SH-SY5Y (cell line): ENCODE measurements around the gene PAPSS2.

ENCODE experiments used
- GATA2 ChIP-seq: IDR thresholded peaks from 2 replicates; pipeline ENCODE4 v1.6.1; 2011; ENCODE audit warnings: mild to moderate bottlenecking, low read depth, low read length
- GATA3 ChIP-seq: IDR thresholded peaks from 2 replicates; pipeline ENCODE4 v1.6.1; 2011; ENCODE audit warnings: low read depth, mild to moderate bottlenecking, low read length, moderate library complexity

Gene PAPSS2

DNA sequence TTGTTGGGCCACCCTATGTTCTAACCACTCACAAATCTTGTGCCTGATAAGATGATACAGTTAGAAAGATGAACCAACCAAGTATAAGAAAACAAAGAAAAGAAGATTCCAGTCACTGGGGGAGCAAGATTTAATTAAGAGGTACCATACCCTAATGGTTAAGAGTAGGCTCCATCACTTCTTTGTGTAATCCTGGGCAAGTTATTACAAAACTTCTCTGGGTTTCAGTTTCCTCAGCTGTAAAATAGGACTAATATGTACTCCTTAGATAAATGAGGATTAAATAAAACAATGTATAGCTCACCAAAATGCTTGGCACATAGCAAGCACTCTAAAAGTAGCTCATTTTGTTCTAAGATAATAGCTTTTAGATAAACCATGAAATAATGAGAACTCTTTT is 99.9 kb downstream of the PAPSS2 start:
- TF ChIP-seq GATA3 (no peak), GATA2 (no peak)

DNA sequence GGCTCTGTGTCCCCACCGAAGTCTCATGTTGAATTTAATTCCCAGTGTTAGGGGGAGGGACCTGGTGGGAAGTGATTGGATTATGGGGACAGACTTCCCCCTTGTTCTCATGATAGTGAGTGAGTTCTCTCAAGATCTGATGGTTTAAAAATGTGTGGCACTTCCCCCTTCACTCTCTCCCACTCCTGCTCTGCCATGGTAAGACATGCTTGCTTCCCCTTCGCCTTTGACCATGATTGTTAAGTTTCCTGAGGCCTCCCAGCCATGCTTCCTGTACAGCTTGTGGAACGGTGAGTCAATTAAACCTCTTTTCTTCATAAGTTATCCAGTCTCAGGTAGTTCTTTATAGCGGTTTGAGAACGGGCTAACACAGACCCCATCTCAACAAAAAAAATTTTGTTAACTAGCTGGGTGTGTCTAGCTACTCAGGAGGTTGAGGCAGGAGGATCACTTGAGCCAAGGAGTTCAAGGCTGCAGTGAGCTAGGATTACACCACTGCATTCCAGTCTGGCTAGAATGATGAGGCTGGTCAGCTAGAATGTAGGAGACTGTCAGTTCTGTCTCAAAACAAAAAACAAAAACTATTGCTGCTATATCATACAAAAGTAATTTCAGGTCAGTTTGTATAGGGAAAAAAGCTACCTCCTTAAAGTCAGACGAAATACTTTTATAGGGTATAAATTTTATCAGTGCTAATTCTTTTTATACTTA is 100.7 kb downstream of the PAPSS2 start:
- TF ChIP-seq GATA3, result no peak
- TF ChIP-seq GATA2, result no peak

DNA sequence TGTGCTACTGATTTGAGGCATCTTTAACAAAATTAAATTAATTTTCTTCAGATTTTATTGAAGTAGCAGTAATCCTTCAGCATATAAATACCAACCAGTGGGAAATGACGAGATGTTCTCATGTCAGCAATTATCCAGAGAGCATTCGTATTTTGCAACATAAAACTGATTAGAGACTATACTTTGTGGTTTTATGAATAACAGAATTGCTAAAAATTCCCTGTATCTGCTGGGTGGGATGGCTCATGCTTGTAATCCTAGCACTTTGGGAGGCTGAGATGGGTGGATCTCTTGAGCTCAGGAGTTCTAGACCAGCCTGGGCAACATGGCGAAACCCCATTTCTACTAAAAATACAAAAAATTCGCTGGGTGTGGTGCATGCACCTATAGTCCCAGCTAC is 101.5 kb downstream of the PAPSS2 start:
- TF ChIP-seq GATA3 (no peak), GATA2 (no peak)

DNA sequence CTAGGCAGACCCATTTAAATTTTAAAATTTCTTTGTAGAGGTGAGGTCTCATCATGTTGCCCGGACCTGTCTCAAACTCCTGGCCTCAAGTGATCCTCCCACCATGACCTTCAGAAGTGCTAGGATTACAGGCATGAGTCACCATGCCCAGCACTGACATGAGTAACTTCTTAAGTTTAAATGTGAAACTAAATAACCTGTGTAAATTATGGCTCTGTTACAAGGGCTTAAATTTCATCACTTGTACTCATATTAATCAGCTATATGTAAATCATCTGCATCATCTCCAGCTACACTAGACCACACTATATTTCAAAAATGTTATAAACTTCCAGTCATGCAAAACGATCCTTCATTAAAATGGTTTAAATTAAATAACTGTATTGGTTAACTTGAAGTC is 102.2 kb downstream of the PAPSS2 start:
- TF ChIP-seq GATA2 (no peak), GATA3 (no peak)

DNA sequence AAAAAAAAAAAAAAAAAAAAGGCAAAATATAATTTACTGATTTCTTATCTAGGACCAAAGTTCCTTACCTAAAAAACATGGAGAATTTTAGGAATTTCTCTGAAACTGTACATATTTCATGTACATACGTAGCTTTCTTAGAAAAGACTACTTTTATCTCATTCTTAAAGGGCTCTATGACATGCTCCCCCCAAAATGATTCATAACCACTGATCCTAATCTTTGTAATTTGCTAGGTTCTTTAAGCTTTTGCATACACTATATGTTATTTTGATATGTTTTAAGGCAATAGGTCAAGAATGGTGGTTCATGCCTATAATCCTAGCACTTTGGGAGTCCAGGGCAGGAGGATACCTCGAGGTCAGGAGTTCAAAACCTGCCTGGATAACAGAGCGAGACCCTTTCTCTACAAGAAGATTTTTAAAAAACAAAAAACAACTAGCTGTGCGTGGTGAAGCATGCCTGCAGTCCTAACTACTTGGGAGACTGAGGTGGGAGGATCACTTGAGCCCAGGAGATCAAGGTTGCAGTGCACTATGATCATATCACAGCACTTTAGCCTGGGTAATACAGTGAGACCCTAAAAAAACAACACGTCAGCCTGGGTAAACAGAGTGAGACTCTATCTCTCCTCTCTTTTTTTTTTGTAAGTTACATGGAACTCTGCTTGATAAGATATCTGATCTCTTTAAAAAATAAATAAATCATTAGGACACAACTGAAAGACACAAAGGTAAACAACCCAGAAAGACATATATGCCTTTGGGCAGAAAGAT is 103.6 kb downstream of the PAPSS2 start:
- TF ChIP-seq GATA2, result no peak
- no peak for TF ChIP-seq GATA3

DNA sequence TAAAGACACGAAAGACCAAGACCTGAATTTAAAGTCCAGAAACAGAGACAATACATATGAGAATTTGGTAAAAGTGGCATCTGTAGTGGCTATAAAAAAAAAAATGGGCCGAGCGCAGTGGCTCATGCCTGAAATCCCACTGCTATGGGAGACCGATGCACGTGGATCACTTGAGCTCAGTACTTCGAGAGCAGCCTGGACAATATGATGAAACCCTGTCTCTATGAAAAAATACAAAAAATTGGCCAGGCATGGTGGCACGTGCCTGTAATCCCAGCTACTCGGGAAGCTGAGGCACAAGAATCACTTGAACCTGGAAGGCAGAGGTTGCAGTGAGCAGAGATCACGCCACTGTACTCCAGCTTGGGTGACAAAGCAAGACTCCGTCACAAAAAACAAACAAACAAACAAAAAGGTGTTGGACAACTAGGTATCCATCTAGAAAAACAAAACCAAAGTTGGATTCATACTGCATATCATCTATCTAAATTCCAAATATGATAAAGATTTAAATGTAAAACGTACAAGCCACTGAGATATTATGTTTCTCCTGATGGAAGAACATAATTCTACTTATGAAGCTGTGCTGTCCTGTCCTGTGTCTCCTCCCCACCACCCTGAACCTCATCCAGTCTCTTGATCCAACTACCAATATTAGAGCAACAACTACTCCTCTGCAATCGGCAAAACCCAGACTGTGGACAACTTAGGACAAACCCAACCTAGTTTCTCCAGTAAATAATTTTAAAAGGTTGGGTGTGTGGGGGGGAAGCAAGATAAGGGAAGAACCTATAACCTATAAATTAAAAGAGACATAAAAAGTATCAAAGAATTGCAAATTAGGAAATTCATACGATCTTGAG is 104.6 kb downstream of the PAPSS2 start:
- TF ChIP-seq GATA3 (no peak), GATA2 (no peak)

DNA sequence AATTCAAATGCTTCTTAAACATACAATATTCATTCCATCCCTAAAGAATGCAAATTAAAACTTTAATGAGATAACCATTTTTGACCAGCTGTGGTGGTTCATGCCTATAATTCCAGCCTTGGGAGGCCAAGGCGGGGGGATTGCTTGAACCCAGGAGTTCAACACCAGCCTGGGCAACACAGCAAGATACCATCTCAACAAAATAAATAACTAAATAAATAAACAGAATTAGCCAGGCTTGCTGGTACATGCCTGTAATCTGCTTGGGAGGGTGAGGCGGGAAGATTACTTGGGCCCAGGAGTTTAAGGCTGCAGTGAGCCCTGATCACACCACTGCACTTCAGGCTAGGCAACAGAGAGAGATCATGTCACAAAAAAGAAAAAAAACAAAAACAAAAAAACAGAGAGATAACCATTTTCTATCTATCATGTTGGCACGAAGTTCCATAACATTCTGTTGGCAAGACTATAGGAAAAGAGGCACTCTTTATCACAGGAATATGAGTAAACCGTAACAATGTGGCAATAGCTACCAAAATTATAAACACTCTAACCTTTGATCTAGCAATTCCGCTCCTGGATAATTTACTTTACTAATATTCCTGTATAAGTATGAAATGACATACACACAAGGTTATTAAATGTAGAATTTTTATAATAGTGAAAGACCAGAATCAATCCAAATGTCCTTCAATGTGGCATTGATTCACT is 106.1 kb downstream of the PAPSS2 start:
- no peak for TF ChIP-seq GATA3
- TF ChIP-seq GATA2, result no peak

DNA sequence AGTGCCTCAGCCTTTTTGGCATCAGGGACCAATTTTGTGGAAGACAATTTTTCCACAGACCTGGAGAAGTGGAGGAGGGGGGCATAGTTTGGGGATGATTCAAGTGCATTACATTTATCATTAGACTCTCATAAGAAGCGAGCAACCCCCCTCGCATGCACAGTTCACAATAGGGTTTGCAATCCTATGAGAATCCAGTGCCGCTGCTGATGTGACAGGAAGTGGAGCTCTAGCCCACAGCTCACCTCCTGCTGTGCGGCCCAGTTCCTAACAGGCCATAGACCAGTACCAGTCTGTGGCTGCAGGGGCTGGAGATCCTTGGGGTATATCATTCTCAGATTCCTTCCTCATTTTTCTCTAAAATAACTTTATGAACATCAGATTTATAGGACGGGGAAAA is 107.6 kb downstream of the PAPSS2 start:
- TF ChIP-seq GATA3 (no peak), GATA2 (no peak)

DNA sequence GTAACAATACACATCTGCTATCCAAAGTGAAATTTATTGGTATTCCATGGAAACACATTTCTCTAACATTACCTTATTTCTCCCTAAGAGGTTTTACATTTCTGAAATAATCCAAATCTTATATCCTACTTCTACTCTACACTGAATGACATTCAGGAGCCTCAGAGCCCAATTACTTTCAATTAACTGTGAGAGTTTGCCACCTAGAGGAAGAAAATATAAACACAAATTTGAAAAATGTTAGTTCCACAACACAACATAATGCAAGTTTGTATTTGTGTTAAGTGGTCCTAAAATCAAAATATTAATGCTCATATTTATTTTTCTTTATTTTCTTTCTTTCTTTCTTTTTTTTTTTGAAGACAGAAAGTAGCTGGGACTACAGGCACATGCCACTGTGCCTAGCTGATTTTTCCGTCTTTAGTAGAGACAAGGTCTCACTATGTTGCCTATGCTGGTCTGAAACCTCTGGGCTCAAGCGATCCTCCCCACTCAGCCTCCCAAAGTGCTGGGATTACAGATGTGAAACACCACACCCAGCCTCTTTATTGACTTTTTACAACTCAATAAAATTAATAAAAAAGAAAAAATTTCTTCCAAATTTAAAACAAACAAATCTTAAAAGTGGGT is 112.3 kb downstream of the PAPSS2 start:
- TF ChIP-seq GATA2 (no peak), GATA3 (no peak)

DNA sequence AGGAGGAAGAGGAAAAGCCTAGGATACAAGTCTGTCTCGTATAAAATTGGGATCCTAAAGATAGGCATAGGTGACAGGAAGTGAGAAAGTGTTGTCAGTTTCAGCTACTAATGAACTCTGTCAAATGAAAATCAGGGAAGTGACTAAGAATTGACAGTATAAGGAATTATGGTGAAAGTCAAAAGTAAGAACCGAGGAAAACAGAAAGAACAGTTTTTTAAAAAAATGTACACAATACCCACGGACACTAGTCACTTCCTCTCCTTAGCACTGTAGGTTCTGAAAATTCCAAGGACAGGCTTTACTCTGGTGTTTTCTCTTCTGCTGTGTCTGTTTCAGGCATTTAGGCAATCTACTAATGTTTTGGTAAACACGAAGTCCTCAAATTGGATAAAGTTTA is 116.1 kb downstream of the PAPSS2 start:
- TF ChIP-seq GATA3, result no peak
- no peak for TF ChIP-seq GATA2

DNA sequence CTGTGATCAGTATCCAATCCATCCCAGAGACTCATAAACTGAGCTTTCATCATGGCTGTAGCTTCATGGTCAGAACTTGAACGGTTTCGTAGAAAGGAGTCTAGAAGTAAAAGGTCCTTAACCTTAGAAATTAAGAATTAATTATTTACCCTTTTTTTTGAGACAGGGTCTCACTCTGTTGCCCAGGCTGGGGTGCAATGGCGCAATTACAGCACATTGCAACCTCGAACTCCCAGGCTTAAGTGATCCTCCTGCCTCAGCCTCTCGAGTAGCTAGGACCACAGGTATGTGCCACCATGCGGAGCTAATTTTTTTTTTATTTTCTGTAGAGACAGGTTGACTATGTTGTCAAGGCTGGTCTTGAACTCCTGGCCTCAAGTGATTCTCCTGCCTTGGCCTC is 116.7 kb downstream of the PAPSS2 start:
- TF ChIP-seq GATA3, result no peak
- no peak for TF ChIP-seq GATA2

DNA sequence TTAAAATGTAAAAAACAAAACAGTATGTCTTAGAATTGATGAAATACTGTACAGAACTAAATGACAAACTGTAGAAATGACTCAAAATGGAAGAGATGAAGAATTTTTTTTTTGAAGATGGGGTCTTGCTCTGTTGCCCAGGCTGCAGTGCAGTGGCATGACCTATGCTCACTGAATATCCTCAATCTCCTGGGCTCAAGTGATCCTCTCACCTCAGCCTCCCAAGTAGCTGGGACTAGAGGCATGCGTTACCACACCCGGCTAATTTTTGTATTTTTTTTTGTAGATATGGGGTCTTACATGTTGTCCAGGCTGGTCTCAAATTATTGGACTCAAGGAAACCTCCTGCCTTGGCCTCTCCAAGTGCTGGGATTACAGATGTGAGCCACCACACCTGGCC is 121.9 kb downstream of the PAPSS2 start:
- TF ChIP-seq GATA3 (no peak), GATA2 (no peak)

DNA sequence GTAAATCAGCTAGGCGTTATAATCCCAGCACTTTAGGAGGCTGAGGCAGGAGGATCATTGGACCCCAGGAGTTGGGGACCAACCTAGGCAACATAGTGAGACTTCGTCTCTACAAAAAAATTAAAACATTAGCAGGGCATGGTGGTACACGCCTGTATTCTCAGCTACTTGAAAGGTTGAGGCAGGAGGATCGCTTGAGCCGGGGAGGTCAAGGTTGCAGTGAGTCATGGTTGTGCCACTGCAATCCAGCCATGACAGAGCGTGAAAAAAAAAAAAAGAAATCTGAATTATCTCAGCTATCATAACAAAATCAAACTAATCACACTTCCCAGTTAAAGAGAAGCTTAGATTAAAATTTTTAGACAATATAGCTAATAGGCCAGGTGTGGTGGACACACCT is 123.0 kb downstream of the PAPSS2 start:
- TF ChIP-seq GATA2 (no peak), GATA3 (no peak)
